ENCODE measurements around the gene HSD17B7. TPM values are rescaled to one million over a fixed set of nuclear protein-coding genes. Genes with fewer than 3 reads are reported as not detected.
"Not testable (repeated sequence)": the region's sequence is repeated elsewhere in the genome, so short reads cannot be mapped to it uniquely, and the experiment has no call there.

The HSD17B7 gene
- polyA plus RNA-seq, 1 donor (not counting 4 experiments of a cell fraction or from before 2014, with no cell fraction given) = 44.7 TPM

GRCh38 chr1:162790985-162791357, 469 bp downstream of the HSD17B7 start:
- H3K27me3 ChIP-seq (ENCODE audit: control insufficient read depth, extremely low read depth, insufficient read depth, low read length); dilution Hi-C loops (cut with MboI; ENCODE audit: extremely low pct_ligation_motif_present, low sequenced_read_pairs); H2AFZ ChIP-seq (ENCODE audit: control insufficient read depth, low read length); H3K36me3 ChIP-seq (ENCODE audit: control insufficient read depth in 2 of 2, extremely low read depth in 1 of 2, insufficient read depth in 2 of 2, low read length in 2 of 2); H3K27ac ChIP-seq (ENCODE audit: control insufficient read depth, insufficient read depth, low read length); H3K4me2 ChIP-seq (ENCODE audit: control insufficient read depth, extremely low read depth, insufficient read depth, low read depth, low read length); H3K4me1 ChIP-seq (ENCODE audit: control insufficient read depth, extremely low read depth, insufficient read depth, low read length); H3K9me1 ChIP-seq (ENCODE audit: control insufficient read depth, extremely low read depth, insufficient read depth, low read length); H4K20me1 ChIP-seq (ENCODE audit: control insufficient read depth, extremely low read depth, insufficient read depth, low read length); H3K9me3 ChIP-seq (ENCODE audit: control insufficient read depth, low read depth, low read length): not testable (repeated sequence)
- peaks cover 17% of the 10 kb centered on the region for H3K79me2 ChIP-seq (ENCODE audit: control insufficient read depth, insufficient read depth, low read length)
- DNase-seq (ENCODE audit: low read depth, low spot score) (peak; percentile 4), FAIRE-seq (peak; percentile 98)
- peak overlapping the region; percentile 38 to 61 (median 42) for H3K4me3 ChIP-seq (ENCODE audit: control insufficient read depth in 2 of 3, extremely low read depth in 1 of 3, insufficient read depth in 2 of 3, low read depth in 1 of 3, low read length in 3 of 3)
- H3K9ac ChIP-seq (ENCODE audit: control insufficient read depth, extremely low read depth, insufficient read depth, low read length) = peak overlapping the region; percentile 50

GRCh38 chr1:162794284-162794683, 3.8 kb downstream of the HSD17B7 start:
- H3K27ac ChIP-seq (ENCODE audit: control insufficient read depth, insufficient read depth, low read length); dilution Hi-C loops (cut with MboI; ENCODE audit: extremely low pct_ligation_motif_present, low sequenced_read_pairs); FAIRE-seq: not testable (repeated sequence)

DNA sequence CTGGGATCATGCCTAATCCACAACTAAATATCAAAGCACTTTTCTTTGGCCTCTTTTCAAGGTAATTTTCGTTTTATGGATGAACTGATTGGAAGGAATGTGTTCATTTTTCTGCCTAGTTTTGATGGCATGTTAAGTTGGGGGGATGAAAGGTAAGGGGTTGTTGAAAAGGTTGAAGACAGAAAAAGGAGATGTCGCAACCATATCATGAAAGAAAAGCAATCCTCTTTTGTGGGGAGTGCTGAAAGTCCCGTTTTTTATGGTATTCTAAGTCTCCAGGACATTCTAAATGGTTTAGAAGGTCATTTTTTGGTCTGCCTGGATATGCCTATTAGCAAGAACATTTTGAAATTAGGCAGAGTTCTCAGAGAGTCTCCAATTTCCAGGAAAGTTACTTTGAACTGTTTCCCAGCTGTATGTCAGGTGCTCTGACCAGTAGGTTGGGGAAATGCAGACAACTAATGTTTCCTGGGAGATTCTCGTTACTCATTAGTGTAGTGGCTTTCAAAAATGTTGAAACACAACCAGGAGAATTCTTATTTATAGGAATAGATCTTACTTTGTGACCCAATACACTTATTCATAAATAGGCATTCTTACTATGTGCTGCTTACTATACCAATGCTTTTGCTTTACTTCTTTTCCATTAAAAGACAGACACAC, 6.2 kb downstream of the HSD17B7 start:
- not testable (repeated sequence) for FAIRE-seq; H3K36me3 ChIP-seq (ENCODE audit: control insufficient read depth in 2 of 2, extremely low read depth in 1 of 2, insufficient read depth in 2 of 2, low read length in 2 of 2); DNase-seq (ENCODE audit: low read depth, low spot score)

More at GRCh38 chr1:162794284-162794683, 3.8 kb downstream of the HSD17B7 start:
- H3K4me3 ChIP-seq (ENCODE audit: control insufficient read depth in 2 of 3, extremely low read depth in 1 of 3, insufficient read depth in 2 of 3, low read depth in 1 of 3, low read length in 3 of 3); H3K27me3 ChIP-seq (ENCODE audit: control insufficient read depth, extremely low read depth, insufficient read depth, low read length); H3K9ac ChIP-seq (ENCODE audit: control insufficient read depth, extremely low read depth, insufficient read depth, low read length); H3K9me3 ChIP-seq (ENCODE audit: control insufficient read depth, low read depth, low read length); DNase-seq (ENCODE audit: low read depth, low spot score); H3K4me2 ChIP-seq (ENCODE audit: control insufficient read depth, extremely low read depth, insufficient read depth, low read depth, low read length); H3K9me1 ChIP-seq (ENCODE audit: control insufficient read depth, extremely low read depth, insufficient read depth, low read length); H2AFZ ChIP-seq (ENCODE audit: control insufficient read depth, low read length); H4K20me1 ChIP-seq (ENCODE audit: control insufficient read depth, extremely low read depth, insufficient read depth, low read length); H3K4me1 ChIP-seq (ENCODE audit: control insufficient read depth, extremely low read depth, insufficient read depth, low read length); H3K36me3 ChIP-seq (ENCODE audit: control insufficient read depth in 2 of 2, extremely low read depth in 1 of 2, insufficient read depth in 2 of 2, low read length in 2 of 2): not testable (repeated sequence)
- H3K79me2 ChIP-seq (ENCODE audit: control insufficient read depth, insufficient read depth, low read length) = peaks cover 17% of the 10 kb centered on the region

More for the DNA sequence above, 6.2 kb downstream of the HSD17B7 start:
- H2AFZ ChIP-seq (ENCODE audit: control insufficient read depth, low read length); H3K4me1 ChIP-seq (ENCODE audit: control insufficient read depth, extremely low read depth, insufficient read depth, low read length); dilution Hi-C loops (cut with MboI; ENCODE audit: extremely low pct_ligation_motif_present, low sequenced_read_pairs); H3K9ac ChIP-seq (ENCODE audit: control insufficient read depth, extremely low read depth, insufficient read depth, low read length); H3K4me2 ChIP-seq (ENCODE audit: control insufficient read depth, extremely low read depth, insufficient read depth, low read depth, low read length); H3K9me3 ChIP-seq (ENCODE audit: control insufficient read depth, low read depth, low read length); H3K4me3 ChIP-seq (ENCODE audit: control insufficient read depth in 2 of 3, extremely low read depth in 1 of 3, insufficient read depth in 2 of 3, low read depth in 1 of 3, low read length in 3 of 3); H3K27ac ChIP-seq (ENCODE audit: control insufficient read depth, insufficient read depth, low read length); H3K27me3 ChIP-seq (ENCODE audit: control insufficient read depth, extremely low read depth, insufficient read depth, low read length); H3K9me1 ChIP-seq (ENCODE audit: control insufficient read depth, extremely low read depth, insufficient read depth, low read length); H4K20me1 ChIP-seq (ENCODE audit: control insufficient read depth, extremely low read depth, insufficient read depth, low read length): not testable (repeated sequence)
- H3K79me2 ChIP-seq (ENCODE audit: control insufficient read depth, insufficient read depth, low read length) = peaks cover 21% of the 10 kb centered on the region

All from keratinocyte (primary cell).